ENCODE data around the gene SLC44A3.

- no peak for TF ChIP-seq CTCF (IDR thresholded peaks at IDR 0.05 in 4 of 5, conservative IDR thresholded peaks at IDR 0.05 in 1 of 5)
- no peak for TF ChIP-seq POLR2A (IDR thresholded peaks at IDR 0.05)
Measured at GRCh38 chr1:94856868-94857267, 36.7 kb downstream of the SLC44A3 start.
